ENCODE data around the gene GTF3C5.

DNA sequence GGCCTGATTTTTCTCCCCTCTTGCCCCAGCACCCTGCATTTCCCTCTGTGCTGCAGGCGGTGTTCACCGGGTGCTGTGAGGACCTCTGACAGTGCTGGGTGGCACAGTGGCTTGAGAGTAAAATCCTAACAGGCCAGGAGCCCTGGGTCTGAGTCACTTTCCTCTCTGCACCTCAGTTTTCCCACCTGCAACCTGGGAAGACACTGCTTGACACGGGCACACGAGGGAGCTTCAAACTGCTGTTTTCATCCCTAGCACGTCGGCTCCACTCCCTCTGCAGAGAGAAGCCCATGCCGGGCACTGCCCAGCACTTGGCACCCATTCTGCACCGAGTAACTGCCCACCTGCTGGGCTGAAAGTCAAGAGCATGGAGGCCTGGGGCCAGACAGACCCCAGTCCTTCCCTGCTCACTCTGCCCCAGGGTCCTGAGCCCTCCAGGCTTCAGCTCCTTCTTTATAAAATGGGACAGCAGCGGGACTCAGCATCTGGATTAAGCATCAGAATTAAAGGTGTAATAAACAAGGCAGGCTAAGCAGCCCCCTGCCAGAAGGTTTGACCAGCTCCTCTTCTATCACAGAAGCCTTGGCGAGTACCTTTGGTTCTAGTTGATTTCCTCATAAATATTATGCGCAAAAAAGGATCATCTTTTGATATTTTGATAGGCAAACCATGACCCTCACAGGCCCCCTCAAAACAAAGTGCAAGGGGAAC lies 47.2 kb upstream of the GTF3C5 start:
- TF ChIP-seq, protein P1, sequence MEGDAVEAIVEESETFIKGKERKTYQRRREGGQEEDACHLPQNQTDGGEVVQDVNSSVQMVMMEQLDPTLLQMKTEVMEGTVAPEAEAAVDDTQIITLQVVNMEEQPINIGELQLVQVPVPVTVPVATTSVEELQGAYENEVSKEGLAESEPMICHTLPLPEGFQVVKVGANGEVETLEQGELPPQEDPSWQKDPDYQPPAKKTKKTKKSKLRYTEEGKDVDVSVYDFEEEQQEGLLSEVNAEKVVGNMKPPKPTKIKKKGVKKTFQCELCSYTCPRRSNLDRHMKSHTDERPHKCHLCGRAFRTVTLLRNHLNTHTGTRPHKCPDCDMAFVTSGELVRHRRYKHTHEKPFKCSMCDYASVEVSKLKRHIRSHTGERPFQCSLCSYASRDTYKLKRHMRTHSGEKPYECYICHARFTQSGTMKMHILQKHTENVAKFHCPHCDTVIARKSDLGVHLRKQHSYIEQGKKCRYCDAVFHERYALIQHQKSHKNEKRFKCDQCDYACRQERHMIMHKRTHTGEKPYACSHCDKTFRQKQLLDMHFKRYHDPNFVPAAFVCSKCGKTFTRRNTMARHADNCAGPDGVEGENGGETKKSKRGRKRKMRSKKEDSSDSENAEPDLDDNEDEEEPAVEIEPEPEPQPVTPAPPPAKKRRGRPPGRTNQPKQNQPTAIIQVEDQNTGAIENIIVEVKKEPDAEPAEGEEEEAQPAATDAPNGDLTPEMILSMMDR (IDR thresholded peaks at IDR 0.05): no peak
- TF ChIP-seq, protein P2, sequence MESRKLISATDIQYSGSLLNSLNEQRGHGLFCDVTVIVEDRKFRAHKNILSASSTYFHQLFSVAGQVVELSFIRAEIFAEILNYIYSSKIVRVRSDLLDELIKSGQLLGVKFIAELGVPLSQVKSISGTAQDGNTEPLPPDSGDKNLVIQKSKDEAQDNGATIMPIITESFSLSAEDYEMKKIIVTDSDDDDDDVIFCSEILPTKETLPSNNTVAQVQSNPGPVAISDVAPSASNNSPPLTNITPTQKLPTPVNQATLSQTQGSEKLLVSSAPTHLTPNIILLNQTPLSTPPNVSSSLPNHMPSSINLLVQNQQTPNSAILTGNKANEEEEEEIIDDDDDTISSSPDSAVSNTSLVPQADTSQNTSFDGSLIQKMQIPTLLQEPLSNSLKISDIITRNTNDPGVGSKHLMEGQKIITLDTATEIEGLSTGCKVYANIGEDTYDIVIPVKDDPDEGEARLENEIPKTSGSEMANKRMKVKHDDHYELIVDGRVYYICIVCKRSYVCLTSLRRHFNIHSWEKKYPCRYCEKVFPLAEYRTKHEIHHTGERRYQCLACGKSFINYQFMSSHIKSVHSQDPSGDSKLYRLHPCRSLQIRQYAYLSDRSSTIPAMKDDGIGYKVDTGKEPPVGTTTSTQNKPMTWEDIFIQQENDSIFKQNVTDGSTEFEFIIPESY (IDR thresholded peaks at IDR 0.05; ENCODE audit: borderline replicate concordance, low read depth): no peak
- TF ChIP-seq NFIC (IDR thresholded peaks at IDR 0.05; ENCODE audit: borderline replicate concordance): no peak

Measured in SK-N-SH (cell line).